Right lobe of liver (tissue), 4 donors: ENCODE measurements around the gene SLC44A1.

Experiments used
- CTCF ChIP-seq, 4 donors: fragments of 200-600 bp in 3 of 4; fragments of 450-650 bp in 1 of 4; IDR thresholded peaks; one replicate each; pipeline versions ENCODE4 v1.5.1 to v1.8.0; 2016 to 2022; ENCODE audit warnings: antibody characterized with exemption in 4 of 4, mild to moderate bottlenecking in 2 of 4
- POLR2A ChIP-seq: fragments of 450-650 bp; IDR thresholded peaks from one replicate; pipeline ENCODE4 v1.6.1; 2017; ENCODE audit warnings: antibody characterized with exemption, mild to moderate bottlenecking
- donor health status: DM: no; HTN: no; CAD: no.
- donor health status: DM: no; HTN: no; CAD: no.
- donor health status: DM: no; HTN: yes; CAD: no.

GRCh38 chr9:105439428-105439827 lies 195.0 kb downstream of the SLC44A1 start:
- TF ChIP-seq POLR2A (no peak), CTCF (IDR thresholded peaks at IDR 0.05) (no peak)
